Vagina (tissue), 2 donors: ENCODE data around the gene TNIK.

ENCODE experiments used
- POLR2AphosphoS5 ChIP-seq, 2 donors: sonication (generic); formaldehyde crosslinking; IDR thresholded peaks; one replicate each; pipeline ENCODE4 v1.9.0; 2017; ENCODE audit warnings: antibody characterized with exemption in 2 of 2, mild to moderate bottlenecking in 2 of 2, low read depth in 1 of 2; ENCODE audit not compliant: insufficient read depth in 1 of 2
- TF ChIP-seq, protein P1 (sequence below), 3 experiments: fragments of 450-650 bp in 2 of 3; fragments of 200-600 bp in 1 of 3; sonication (generic) in 1 of 3; IDR thresholded peaks; one replicate each; pipeline ENCODE4 v1.5.1; 2017 to 2019; ENCODE audit warnings: antibody characterized with exemption in 3 of 3, mild to moderate bottlenecking in 2 of 3, moderate library complexity in 2 of 3

DNA sequence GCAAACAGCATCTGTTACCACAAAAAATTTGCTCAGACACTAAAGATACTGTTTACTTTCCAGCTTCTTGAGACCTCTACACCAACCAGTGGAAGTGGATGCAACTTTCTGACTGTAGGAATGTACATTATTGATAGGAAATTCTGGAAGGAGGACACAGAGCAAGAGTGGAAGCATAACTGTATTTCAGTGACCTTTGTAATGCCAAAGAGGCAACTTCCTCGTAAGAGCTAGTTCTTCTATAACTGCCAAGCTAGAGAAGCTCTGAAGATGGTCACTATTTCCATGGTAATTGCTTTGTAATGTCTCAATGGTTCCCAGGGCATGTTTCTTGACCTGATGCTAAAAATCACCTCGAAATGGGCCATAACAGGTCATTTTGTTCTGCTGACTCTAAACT lies 337.3 kb downstream of the TNIK start:
- TF ChIP-seq, protein P1, sequence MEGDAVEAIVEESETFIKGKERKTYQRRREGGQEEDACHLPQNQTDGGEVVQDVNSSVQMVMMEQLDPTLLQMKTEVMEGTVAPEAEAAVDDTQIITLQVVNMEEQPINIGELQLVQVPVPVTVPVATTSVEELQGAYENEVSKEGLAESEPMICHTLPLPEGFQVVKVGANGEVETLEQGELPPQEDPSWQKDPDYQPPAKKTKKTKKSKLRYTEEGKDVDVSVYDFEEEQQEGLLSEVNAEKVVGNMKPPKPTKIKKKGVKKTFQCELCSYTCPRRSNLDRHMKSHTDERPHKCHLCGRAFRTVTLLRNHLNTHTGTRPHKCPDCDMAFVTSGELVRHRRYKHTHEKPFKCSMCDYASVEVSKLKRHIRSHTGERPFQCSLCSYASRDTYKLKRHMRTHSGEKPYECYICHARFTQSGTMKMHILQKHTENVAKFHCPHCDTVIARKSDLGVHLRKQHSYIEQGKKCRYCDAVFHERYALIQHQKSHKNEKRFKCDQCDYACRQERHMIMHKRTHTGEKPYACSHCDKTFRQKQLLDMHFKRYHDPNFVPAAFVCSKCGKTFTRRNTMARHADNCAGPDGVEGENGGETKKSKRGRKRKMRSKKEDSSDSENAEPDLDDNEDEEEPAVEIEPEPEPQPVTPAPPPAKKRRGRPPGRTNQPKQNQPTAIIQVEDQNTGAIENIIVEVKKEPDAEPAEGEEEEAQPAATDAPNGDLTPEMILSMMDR (IDR thresholded peaks at IDR 0.05) = no peak
- no peak for TF ChIP-seq POLR2AphosphoS5 (IDR thresholded peaks at IDR 0.05; ENCODE audit: insufficient read depth in 1 of 2, low read depth in 1 of 2)
